ENCODE results near the gene ASIC1. TPM values are rescaled to one million over a fixed set of nuclear protein-coding genes. Genes with fewer than 3 reads are reported as not detected.

ASIC1 gene
- total and polyA plus RNA-seq, 2 of the 13 experiments (the other 11 are each of a cell fraction or from before 2014, with no cell fraction given), result 0.44 to 1.5 TPM

- TF ChIP-seq ZBTB38 (CRISPR knock-in tag; IDR thresholded peaks at IDR 0.05) (0 out of 2 replicates have a peak, but pooled peaks have one; percentile 58), ZNF775 (CRISPR knock-in tag; IDR thresholded peaks at IDR 0.05; ENCODE audit: borderline replicate concordance) (peak; percentile 56; the same call in 1 of the 2 replicates), ZSCAN31 (CRISPR knock-in tag; IDR thresholded peaks at IDR 0.05; ENCODE audit: low read depth) (no peak), MXI1 (IDR thresholded peaks at IDR 0.05; ENCODE audit: borderline replicate concordance, low read depth, low read length) (peak; percentile 71; the same call in 1 of the 3 replicates), KAT8 (CRISPR knock-in tag; IDR thresholded peaks at IDR 0.05) (peak; percentile 82), AHDC1 (CRISPR knock-in tag; IDR thresholded peaks at IDR 0.05; ENCODE audit: borderline replicate concordance) (0 out of 2 replicates have a peak, but pooled peaks have one; percentile 24), DR1 (CRISPR knock-in tag; IDR thresholded peaks at IDR 0.05) (no peak), HNRNPK (IDR thresholded peaks at IDR 0.05; ENCODE audit: low read depth, low read length, poor library complexity, severe bottlenecking) (peak; percentile 3), ZNF235 (CRISPR knock-in tag; IDR thresholded peaks at IDR 0.05; ENCODE audit: borderline replicate concordance) (no peak), ZBTB26 (CRISPR knock-in tag; IDR thresholded peaks at IDR 0.05; ENCODE audit: borderline replicate concordance) (no peak), IKZF5 (CRISPR knock-in tag; IDR thresholded peaks at IDR 0.05) (peak; percentile 83), HOXA3 (CRISPR knock-in tag; IDR thresholded peaks at IDR 0.05) (peak; percentile 47; the same call in 1 of the 2 replicates), EZH2 (conservative IDR thresholded peaks at IDR 0.05; ENCODE audit: low read depth, low read length) (no peak), WIZ (CRISPR knock-in tag; IDR thresholded peaks at IDR 0.05) (no peak), MBD4 (IDR thresholded peaks at IDR 0.05; ENCODE audit: borderline replicate concordance, low read length) (no peak), KDM5A (IDR thresholded peaks at IDR 0.05; ENCODE audit: borderline replicate concordance, low read length) (peak; percentile 77; the same call in 1 of the 2 replicates), ZKSCAN1 (IDR thresholded peaks at IDR 0.05; ENCODE audit: low read length) (no peak), SRSF1 (optimal IDR thresholded peaks at IDR 0.05; ENCODE audit: low read depth, low read length) (peak; percentile 62), ZNF10 (CRISPR knock-in tag; IDR thresholded peaks at IDR 0.05; ENCODE audit: borderline replicate concordance, low read depth) (no peak), ZFP41 (CRISPR knock-in tag; IDR thresholded peaks at IDR 0.05; ENCODE audit: borderline replicate concordance) (no peak)
These were observed 27.6 kb downstream of the ASIC1 start, which contains the start of gene SMARCD1 (continued) for GRCh38 chr12:50084775-50085614.

Data from HepG2 (cell line).